Activated CD4-positive, alpha-beta T cell treated with anti-CD3 and anti-CD28 coated beads, Interleukin-2, Interleukin-4, amounts not matched to agents 100 ng/mL and 50 ng/mL, durations not matched to agents 16 hours and 8 hours (primary cell): ENCODE results near the gene PLCB1.

Experiments
- DNase-seq: peaks from one replicate; pipeline ENCODE4 v3.0.0-alpha.2; 2020; ENCODE audit warnings: low spot score

Gene PLCB1

DNA sequence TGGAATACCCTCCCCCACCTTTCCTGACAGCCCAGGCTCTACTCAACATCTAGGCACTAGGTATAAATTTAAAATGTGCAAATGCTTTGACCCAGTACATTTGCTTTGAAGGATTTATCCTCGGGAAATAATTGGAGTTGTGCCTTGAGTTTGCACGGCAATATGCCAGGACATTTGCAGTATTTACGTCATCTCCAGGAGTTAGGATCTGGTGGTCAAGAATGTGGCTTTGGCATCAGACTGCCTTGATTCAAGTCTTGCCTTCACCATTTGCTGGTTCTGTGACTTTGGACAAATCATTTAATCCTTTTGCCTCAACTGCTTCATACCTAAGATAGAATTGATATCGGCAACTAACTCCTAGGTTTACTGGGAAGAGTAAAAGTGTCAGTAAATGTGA lies 169.6 kb downstream of the PLCB1 start:
- no peak for DNase-seq

DNA sequence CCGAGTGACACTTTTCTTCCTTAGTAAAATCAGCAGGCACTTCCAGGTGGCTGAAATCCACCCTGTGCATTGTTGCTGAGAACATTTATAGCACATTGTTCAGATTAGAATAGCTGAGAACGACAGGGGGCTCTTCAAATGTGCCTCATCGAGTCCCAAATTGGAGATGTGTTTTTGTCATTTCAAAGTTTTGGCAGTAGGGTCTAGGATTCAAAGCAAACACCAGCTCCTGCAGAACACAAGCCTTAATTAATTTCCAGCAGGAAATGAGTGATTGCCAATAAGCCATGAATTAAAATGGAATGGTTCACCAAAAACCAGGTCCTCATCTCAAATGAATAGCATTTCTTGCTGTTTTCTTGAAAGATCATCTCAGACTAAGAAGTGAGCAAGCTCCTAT lies 171.6 kb downstream of the PLCB1 start:
- no peak for DNase-seq

DNA sequence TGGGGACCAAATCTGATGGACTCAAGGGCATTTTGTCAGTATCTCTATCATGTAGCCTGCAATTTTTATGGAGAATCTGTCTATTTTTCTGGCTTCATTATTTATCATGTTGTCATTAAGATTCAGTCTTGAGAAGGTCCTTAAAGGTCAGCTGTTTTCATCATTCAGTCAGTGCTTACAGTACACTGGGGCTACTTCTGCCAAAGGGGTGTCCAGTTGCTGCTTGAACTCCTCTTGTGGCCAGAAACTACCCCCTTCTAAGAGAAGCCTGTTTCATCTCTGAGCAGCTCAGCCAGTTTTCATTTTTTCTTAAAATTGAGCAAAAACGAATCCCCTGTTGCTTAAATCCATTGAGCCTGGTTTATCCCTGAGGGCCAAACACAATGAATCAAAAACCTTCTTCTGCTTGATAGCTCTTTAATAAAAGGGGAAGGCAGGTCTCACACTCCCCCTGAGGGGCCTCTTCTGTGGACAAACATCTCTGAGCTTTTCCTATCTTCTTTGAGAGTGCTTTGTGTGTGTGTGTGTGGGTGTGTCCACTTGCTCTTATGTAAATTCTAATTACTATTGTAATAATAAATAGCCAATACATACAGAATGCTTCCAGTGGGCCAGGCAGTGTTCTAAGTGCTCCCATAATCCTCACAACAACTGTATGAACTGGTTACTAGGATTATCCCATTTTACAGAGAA lies 172.2 kb downstream of the PLCB1 start:
- no peak for DNase-seq

DNA sequence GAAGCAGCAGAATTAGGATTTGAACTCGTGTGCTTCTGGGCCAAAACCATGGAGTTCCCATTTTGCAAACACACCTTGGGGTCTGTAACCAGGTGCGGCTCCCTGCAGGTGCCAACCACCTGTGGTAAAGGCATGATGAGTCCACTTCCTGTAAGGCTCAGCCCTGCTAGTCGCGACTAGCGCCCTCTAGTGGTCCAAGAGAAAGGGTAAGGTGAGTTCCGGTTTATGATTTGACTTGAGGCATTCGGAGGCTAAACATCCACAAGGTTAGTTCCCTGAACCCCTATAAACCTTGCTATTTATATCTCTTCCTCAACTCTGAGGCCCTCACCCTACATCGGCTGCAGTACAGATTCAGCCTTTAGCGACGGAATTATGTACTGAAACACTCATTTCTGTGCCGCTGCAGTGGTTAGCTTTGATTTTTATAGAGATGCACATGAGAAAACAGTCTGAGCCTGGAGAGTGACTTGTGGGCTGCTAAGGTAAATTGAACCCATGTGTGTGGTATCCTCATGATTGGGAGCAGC lies 173.4 kb downstream of the PLCB1 start:
- DNase-seq = peak; percentile 71

DNA sequence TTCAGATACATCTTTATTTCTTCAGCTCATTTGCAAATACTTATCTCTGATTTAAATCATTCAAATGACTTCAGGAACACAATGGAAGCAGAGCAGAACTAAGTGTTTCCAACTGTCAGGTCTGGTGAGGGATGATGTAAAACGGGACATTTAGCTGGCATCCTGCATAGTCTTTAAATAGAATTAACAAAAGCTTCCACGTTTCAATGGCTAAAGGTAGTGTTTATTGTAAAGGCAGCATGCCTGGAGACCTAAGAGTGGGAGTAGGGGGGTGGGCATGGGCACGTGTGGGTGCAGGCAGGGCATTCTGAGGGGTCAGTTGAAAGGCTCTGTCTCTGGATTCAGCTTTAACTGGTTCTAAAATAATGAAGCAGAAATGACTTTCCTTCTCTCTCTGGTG lies 174.9 kb downstream of the PLCB1 start:
- DNase-seq = no peak

DNA sequence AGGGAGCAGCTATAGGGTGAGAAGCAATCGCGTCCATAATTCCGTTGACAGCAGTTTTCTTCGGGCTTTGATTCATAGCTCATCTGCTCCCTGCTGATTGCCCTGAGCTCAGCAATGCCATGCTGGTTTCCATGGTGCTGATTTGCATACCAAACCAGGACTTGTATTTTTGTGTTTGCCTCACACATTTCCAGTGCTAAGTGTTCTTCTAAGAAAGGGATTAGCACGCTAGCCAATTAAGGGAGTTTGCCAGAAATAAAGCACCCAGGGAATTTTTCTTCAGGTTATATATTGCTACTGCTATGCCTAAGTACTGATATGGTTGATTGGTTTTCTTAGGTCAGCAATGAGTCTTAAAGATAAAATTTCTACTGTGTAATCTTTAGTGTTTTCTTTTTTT lies 177.6 kb downstream of the PLCB1 start:
- no peak for DNase-seq

DNA sequence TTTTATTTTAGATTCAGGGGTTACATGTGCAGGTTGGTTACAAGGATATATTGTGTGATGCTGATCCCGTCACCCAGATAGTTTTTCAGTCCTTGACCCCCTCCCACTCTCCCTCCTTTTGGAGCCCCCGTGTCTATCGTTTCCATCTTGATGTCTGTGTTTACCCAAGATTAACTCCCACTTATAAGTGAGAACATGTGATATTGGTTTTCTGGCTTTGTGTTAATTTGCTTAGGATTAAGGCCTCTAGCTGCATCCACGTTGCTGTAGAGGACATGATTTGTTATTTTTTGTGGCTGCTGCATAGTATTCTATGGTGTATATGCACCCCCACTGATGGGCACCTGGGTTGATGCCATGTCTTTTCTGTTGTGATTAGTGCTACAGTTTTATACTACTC lies 178.6 kb downstream of the PLCB1 start:
- DNase-seq = no peak

DNA sequence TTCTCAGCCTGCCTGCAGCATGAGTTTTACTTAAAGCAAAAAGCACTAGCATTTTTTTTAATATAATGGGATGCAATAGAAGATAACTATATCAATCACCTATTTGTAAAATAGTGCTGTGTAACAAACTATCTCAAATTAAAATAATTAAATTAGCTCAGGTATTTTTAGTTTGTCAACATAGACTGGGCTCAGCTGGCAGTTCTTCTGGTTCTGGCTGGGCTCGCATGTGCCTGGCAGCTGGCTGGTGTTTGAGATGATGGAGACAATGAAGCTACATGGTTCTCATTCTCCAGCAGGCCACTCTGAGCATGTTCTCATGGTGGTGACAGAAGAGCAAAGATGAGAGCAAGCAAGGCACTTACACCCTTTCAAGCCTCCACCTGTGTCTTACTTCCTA lies 181.0 kb downstream of the PLCB1 start:
- no peak for DNase-seq

DNA sequence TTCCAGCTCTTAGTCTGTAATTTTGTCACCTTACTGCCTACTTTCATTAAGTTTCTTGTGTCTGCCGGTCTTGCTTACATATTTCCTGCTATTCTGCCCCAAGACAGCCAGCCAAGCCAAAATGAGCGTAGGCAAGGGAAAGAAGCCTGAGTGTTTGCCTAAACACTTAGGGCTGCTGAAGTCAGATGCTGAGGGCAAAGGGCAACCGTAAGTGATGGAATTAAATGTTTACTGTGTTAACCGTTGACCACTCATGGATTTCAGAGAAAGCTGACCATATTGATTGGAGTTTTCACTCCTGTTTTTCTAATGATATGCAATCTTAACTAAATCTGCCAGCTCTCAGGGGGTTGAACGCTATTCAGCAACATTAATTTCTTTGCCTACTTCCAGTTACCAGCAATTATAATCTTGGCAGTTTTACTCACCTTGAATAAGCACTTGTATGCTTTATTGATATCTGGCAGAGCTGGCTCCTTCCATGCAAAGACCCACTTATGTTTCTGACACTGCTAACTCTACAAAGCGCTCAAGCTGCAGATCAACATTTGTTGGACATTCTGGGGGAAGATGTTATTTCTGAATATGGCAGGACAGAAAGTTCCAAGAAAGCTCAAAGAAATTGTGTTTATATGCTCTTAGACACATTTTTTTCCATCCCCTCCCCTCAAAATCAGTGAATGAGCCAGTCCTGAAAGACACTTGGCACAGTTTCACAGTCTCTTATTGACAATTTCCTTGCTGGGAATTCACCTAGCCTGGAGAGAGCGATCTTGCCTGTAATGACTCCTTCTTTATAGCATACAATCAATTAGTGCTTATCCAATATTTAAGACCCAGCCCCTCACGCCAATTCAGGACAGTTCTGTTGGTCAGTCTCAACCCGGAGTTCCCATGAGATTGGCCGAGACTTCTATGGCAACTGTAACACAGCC lies 183.8 kb downstream of the PLCB1 start:
- DNase-seq = no peak

DNA sequence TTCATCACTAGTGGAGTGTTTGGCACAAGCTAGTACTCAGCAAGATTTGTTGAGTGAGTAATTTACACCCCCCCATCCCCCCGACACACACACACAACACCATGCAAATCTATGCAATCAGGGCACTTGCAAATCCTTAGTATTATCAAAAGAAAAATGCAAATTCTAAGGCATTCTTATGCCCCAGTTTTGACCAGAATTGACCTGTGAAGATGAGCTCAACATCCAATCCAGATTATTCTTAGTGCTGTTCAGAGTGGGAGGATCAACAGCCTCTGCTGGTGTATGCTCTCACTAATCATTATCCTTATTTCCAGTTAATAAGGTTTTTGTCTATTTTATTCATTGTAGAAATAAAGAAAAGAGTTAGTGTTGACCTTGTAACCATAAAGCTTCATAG lies 185.4 kb downstream of the PLCB1 start:
- DNase-seq = no peak

DNA sequence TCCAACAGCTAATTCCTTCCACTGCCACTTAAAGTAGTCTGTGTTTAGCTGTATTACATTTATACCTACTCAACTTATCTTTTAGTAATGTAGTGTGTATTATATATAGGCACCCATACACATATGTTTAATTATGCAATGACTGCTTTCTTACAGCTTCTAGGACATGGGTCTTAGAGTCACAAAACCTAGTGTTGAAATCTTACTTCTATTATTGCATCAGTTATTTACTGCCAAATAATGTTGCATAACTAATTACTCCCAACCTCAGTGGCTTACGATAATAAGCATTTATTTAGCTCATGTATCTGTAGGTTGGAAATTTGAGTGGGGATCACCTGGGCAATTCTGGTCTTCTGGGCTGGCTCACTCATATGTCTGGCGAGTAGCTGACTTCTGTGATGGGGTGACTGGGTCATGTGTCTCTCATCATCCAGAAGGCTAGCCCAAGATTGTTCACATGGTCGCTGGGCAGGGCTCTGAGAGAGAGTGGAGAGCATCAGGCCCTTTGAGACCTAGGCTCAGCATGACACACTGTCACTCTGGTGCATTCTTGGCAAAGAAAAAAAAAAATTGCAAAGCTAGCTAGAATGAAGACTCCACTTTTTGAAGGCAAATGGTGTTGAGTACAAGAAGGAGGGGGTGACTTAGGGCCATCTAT lies 187.0 kb downstream of the PLCB1 start:
- no peak for DNase-seq

DNA sequence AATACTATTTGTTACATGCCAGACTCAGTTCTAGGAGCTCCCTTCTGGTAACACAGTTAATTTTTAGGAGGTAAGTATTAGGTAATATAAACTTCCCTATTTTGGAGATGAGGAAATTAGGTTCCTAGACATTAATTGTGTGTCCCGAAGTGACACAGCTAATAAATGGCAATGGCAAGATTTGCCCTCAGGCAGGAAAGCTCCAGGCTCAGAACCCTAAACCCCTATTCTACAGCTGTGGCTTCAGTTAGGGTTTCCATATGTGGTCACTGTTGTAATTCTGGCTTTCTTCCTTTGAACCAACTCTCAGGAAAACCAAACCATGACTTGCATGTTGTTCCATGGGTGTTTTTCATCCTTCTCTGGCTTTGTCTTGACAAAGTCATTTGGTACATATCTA lies 188.2 kb downstream of the PLCB1 start:
- no peak for DNase-seq

DNA sequence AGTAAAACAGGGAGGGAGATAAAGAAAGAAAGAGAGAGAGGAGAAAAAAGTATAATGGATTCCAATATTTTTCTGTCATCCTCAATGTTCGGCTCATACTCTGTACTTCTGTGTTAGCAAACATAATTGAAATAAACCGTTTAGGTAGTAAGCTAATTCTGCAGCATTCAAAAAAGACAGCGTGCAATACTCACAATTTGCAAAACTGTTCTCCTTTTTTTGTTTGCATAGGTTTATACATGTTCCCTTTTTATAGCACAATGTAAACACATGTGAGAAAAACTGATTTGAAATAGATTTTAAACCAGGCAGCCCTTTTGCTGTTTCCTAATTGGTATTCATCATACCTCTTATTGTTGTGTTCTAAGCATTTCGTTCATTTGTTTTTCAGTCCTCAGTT lies 188.9 kb downstream of the PLCB1 start:
- no peak for DNase-seq

DNA sequence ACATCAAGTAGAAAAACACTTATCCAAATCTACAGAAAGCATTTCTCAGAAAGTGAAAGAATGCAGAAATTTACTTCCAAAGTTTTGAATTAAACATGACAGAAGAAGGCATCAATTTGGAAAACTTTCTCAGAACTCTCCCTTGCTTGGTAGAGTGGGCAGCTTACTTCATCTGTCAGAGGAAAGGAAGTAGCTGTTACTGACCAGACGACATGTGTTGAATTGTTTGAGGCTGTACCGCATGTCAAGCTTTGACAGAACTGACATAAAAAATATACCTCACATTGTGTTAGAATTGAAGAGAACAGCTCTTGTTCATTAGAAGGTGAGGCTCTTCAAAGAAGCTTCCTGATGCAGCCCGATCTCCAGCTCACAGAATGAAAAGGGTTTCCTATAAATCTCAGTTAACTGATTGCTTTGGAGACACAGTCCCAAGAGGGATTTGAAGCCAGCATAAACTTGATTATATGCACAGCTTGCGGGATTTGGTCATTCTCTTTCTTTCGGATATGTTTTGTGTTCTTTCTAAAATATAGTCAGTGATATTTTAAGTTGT lies 190.7 kb downstream of the PLCB1 start:
- no peak for DNase-seq

DNA sequence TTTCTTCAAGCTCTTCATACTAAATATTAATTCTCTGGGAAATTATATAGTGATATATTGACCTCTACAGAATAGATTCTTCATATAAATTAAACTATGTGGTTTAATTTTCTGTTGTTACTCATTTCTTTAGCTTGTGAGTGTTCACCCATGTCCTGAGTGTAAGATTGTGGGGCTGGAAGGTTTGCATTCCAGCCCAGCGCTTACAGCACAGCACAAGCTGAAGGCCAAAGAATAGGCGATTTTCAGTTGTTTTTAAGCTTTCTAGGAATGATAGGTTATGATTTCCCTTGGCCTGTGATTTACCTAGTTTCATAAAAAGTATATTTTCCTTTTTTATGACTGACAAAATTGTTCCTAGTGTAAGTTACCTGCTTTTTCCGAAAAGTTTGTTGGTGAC lies 194.1 kb downstream of the PLCB1 start:
- no peak for DNase-seq

DNA sequence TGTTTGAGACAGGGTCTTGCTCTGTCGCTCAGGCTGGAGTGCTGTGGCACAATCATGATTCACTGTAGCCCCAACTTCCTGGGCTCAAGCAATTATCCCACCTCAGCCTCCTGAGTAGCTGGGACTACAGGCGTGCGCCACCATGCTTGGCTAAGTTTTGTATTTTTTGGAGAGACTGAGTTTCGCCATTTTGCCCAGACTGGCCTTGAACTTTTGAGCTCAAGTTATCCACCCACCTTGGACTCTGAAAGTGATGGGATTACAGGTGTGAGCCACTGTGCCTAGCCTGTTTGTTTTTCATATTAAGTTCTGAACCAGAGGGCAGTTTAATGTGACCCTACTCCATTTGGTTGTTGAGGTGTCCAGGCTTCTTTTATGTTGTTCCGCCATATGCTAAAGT lies 194.8 kb downstream of the PLCB1 start:
- no peak for DNase-seq

DNA sequence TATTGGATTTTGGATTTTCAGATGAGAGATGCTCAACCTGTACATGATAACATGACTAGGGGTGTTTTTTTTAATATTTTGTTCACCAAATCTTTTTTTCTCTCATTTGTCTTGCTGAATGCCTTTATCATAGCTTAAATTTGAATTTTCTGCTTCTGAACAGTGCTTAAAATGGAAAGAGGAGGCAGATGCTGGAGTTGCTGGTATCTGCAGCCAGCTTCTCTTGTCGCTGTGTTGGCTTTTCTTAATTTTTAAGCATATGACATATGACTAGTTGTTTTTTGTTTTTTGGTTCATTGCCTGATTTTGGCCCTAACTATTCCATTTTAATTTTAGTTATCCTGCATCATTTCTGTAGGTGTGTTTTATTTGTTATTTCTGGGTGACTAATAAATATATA lies 196.1 kb downstream of the PLCB1 start:
- no peak for DNase-seq

DNA sequence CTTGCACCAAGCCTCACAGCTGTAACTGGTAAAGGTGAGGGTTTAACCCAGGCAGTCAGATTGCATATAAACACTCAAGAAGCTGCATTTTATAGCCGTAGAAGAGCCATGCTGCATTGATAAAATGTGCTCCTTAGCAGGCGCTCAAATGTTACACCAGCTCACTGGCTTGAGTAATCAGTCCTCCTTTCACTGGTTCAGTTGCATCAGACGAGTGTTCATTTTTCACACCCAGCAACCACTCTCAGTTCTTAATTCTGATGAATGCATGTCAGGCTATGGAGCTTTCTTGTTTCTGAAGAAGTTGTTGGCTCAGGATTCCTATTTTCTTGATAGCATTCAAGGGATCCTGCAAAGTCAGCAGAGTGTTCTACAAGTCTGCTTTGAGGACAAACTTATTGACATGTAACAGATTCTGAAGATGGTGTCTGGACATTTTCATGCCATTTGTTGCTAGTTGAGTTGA lies 198.3 kb downstream of the PLCB1 start:
- no peak for DNase-seq

DNA sequence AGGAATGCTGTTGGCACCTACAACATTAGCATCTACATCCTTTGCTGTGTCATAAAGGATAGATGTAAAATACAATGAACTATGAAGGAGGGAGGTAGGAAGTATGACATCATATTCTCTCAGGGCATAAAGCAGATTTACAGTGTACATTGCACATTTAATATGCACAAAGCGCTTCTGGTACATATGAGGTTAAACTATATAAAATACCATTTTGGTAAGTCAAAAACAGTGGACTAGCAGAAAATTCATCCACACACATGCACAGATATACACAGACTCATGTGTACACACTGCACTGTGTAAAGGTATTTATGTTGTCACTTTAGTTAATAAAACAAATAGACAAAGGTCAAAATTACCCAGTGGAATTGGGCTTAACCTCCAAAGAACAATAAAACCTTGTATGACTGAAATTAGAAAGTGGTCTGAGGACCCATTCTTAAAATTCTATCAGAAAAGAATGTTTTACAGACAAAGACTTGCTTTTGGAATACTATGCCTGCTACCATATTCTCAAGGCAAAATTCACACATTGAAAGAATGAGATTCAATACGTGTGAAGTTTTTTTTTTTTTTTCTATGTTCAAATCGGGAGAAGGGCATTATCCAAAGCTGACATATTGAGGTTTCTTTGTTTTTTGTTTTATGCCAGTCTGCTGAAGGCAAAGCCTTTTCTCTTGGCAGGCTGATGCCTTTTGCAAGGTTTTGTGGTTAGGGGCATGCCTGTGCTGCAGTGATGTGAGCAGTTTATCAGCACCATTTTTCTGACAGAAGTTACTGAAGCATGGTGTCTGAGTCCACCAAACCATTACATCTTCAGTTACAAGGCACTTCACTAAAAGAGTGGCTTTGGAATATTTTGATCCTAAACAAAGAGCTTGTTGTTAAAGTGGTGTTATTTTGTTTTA lies 199.0 kb downstream of the PLCB1 start:
- DNase-seq = no peak

DNA sequence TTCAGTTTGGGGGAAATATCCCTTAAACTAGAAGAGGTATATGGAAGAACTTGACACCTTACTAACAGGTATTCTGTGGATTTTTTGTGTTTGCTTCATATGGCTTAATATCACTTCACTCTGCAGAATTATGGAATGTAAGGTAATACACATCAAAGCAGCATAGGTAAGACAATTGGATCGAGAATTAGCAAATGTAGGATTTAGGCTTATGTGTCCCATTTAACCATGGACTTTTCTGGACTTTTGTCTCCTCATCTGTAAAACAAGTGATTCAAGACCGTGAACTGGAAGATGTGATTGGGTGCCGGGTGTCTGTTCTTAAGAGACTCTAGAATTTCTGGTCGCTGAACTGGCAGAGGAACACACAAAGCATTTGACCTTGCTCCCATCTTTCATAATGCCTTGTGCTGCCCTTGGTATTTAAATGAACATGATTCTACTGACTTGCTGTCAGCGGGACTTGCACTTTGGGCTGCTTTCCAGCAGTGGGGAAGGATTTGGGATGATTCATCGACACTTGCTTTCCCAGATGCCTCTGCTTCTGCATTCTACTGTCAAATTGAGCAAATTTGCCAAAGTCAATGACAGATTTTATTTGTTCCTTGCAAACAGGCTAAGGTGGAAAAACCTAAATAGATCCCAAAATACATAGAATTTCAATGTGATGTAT lies 199.8 kb downstream of the PLCB1 start:
- DNase-seq = no peak

DNA sequence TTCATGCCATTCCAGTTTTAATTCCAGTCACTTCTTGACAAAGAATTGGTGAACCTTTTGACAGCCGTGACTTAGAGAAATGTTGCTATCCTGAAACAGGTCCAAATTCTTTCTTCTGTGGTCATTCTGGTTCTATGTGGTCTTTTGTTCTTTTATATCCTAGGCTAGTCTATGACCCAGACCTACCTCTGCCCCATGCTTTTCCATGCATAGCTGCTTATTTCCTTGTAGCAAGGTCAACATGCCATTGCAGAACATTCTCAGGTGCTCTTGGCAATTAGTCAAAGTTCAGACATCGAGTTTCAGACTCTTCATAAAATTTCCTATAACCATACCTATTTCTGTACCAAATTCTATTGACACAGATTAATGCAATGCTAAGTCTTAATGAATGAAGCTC lies 202.6 kb downstream of the PLCB1 start:
- DNase-seq = no peak
